HG03139 (cell line): ENCODE data around the gene RGS6.

ENCODE experiments used
- ATAC-seq: cut with Tn5 transposase; IDR thresholded peaks from one replicate; pipeline ENCODE4 v1.9.1; 2021; ENCODE audit not compliant: unreplicated experiment

Gene RGS6

DNA sequence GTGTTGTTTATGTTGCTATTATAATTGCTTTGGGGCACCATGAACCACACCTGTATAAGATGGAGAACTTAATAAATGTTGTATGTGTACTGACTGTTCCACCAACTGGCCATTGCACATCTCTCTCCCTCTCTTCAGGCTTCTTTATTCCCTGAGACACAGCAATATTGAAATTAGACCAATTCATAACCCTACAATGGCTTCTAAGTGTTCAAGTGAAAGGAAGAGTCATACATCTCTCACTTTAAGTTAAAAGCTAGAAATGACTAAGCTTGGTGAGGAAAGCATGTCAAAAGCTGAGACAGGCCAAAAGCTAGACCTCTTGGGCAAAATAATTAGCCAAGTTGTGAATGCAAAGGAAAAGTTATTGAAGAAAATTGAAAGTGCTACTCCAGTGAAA lies 373.3 kb downstream of the RGS6 start:
- no peak for ATAC-seq

DNA sequence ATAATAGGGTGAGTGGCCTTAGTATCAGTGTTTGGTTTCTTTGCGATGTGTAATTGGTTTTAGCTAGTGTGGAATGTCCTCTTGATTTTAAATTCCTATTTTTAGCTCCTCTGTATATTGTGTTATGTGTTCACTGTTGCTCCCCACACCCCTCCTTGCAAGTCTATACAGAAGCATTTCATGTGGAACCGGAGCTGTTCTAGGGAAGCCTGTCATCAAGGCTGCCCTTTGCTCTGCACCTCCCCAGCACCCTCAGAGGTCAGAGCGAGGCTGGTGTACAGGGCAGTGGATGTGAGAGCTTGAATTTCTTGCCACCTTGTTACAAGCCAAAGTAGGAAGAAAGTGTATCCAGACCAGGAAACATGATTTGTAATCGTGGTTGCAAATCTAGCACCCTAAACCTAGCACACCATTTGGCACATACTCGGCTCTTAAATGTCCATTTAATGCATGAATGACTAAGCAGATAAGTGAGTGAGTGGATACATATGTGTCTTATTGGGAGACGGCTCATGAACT lies 376.8 kb downstream of the RGS6 start:
- no peak for ATAC-seq

DNA sequence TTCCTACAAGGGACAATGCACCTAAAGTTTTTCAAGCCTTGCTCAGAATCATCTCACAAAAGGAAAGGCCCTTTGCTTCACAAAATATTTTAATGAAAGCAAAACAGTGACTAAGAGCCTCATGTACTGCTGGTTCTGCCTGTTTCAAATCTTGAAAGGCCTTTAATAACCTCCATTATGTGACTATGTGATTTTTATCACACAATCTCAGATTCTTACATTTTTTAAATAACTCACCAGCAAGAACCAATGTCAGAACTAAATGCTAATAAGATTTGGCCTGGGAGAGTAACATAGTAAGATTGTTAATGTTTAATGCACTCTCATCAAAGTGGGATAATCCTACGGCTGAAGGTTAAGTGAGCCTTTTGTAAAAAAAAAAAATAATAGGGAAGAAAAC lies 378.9 kb downstream of the RGS6 start:
- no peak for ATAC-seq

DNA sequence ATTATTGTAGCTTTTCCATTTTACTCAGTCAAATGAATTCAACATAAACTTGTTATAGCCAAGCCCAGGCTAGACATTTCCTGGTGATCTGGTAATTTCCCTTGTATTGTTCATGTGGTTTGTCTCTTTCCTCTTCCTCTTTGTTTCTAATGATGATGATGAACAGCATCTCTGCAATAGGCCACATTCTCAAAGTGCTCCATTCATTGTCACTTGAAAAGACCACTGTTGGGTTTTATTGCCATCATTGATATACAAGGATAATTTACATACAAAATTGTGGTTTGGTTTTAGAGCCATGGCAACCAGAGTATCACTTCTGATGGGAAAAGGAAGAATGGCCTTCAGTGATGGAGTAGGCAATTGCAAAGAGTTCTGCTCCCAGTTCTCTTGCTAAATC lies 379.3 kb downstream of the RGS6 start:
- ATAC-seq: no peak

DNA sequence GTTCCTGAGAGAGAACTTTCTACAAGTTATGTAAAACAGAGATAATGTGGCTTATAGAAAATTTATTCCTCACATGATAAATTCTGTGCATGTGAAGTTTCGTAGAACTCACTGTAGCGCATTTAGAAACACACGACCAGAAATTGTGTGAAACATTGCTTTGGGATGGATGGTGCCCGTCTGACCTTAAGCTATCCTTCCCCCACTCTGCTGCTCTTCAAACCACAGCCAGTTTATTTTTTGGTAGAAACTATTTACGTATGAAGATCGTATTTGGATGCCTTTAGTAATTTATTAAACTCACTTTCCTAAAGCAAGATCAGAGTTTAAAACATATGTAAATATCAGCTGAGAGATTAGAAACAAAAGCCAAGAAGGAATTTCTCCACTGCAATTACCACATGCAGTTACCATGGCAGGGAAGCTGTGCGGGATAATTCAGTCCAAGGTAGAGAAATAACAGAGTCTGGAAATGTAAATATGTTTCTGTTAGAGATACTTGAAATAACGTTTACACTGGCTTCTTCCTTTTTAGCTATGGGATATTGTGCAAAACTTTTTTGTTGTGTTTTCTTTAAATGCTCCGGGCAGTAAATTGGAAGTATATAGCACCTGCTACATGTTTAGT lies 382.7 kb downstream of the RGS6 start:
- no peak for ATAC-seq

DNA sequence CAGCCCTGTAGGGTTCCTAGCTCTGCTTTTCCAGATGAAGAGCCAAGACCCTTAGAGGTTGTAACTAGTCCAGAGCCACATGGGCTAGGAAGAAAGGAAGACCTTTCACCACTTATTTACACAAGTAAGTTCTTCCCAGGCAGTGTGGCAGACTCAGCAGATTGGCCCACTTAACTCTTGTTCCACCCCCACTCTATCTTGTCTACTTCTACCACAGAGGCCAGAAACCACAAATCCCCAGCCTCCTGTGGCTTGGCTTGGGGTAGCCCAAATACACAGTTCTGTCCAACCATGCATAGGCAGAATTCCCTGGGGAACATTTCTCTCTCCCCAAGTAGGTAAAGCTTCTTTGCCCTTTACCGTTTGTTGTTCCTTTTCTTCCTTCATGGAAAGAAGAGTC lies 383.5 kb downstream of the RGS6 start:
- ATAC-seq: no peak

DNA sequence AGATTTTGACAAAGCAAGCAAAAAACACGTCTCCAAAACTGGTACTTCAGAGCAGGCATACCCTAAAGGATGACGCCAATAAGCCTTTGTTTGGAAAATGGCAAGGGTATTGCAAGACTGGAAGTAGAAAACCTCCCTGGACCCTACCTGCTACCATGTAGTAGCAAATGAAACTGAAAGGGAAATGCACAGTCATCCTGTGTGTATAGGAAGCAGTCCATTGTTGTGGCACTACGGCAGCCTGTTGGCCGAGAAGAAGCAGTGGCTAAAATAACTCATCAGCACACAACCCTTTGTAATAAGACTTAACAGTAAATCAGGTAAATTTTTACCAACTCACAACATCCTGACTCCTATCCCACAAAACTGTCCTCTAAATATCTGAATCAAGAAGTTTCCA lies 386.4 kb downstream of the RGS6 start:
- no peak for ATAC-seq

DNA sequence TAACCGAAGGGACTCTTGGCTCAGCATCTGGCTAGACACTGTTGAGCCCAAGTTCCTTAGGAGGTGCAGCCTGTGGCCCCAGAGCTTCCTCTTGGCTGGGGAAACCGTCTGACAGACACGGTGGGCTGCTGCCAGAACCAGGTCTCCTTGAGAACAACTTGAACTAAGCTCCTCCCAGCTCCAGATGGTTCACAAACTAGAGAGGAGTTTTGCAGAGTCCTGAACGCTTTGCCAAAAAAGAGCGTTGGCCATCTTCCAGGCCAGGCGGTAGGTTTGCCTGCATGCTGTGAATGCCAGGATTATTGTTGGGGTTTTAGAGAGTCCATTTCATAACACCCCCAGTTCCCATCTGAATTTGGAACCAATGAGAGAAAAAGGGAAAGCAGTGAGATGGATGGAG lies 399.8 kb downstream of the RGS6 start:
- no peak for ATAC-seq

DNA sequence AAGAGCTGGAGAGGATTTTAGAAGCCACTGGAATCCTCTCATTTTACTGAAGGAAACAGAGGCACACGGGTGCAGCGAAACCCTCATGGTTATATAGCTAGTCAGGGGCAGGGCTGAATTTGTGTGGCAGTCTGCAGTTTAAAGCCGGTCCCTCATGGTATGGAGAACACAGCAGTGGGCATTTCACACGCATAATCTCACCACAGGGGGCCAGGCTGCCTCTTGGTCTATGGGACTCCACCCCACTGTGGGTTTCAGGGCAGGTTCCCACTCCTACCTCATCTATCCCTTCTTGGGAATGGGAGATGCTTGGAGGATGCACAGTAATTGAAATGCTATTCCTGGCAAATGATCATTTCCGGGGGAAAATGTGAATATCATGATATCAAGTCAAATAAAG lies 400.6 kb downstream of the RGS6 start:
- no peak for ATAC-seq

DNA sequence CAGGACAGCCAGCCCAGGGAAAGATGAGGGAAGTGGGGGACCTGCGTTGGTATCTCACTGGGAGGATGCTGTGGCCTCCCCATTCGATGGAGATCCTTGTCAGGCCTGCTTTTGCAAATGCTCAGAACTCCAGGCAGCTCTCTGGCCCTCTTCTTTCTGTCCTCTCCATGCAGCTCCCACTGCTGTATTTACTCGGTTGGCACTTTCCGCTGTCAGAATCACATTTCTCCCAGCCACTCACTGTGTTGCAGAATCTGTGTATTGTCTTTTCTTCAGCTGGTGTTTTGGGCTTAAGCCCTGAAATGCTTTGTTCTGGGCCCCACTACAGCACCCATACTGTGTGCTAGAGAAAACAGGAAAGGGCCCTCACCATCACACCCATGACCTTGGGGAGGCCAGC lies 401.1 kb downstream of the RGS6 start:
- ATAC-seq: no peak

DNA sequence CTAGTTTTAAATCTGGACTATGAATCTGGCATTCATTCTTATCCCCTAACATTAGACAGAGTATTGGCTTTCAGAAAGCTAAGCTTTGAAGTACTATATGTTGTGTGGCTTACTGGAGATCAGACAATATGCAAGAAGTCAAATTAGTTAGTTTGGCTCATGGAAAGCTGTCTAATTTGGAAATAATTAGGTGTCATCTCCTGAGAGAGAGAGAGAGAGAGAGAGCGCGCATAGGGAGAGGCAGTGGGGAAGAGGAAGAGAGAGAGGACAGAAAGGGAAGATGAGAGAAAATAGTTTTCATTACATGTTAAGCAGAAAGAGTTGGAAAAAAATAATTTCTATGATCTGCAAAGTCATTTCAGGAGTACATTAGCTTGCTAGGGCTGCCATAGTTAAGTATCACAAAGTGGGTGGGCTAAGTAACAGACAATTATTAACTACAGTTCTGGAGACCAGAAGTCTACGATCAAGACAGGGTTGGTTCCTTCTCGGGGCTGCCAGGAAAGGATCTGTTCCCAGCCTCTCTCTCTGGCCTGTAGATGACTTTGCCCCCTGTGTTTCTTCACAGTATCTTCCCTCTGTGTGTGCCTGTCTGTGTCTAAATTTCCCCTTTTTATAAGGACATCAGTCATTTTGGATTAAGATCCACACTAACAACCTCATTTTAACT lies 404.2 kb downstream of the RGS6 start:
- ATAC-seq: no peak

DNA sequence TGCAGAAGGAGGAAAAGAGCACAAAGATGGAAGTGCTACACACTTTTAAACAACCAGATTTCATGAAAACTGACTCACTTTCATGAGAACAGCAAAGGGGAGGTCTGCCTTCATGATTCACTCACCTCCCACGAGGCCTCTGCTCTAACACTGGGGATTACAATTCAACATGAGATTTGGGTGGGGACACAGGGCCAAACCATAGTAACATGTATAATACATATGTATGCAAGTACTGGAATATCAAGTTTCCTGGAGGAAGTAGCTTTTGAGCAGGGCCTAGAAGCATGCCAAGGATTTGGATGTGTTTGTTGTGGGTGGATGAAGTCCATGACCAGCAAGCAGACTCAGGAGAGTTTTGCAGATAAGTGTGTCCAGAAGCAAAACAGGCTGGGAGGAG lies 409.0 kb downstream of the RGS6 start:
- no peak for ATAC-seq

DNA sequence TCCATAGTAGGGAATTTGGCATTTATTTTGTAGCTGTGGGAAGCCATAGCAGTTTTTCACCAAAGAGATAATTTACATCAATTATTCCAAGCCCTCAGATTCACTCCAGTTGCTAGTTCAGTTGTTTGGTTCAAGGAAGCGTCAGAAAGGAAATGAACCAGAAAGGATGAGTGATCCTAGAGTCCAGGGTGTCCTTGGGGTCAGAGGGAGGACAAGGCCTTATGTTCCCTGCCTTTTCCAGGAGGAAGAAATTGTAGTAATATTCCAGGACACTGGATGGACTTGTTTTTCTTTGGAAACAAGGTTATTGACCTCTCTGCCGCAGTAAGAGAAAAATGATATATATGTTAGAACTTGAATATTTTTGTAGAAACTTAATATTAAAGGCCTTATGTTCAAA lies 409.5 kb downstream of the RGS6 start:
- ATAC-seq: no peak

DNA sequence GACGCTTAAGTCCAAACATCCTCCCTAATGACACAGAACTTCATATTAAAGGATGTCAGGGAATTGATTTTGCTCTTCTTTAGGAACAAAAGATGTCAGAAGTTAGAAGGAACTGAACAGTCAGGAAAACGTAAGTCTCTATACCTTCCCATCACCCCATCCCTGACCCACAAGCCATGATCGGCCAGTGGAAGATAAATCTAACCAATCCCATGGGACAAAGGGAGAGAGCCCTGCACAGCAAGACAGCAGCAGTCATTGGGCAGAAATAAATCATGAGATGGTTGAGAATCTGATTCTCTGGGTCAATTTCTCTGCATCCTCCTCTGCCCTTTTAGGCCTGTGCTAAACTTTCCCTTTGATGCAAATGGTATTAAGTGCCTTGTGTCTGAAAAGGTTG lies 414.9 kb downstream of the RGS6 start:
- ATAC-seq: no peak

DNA sequence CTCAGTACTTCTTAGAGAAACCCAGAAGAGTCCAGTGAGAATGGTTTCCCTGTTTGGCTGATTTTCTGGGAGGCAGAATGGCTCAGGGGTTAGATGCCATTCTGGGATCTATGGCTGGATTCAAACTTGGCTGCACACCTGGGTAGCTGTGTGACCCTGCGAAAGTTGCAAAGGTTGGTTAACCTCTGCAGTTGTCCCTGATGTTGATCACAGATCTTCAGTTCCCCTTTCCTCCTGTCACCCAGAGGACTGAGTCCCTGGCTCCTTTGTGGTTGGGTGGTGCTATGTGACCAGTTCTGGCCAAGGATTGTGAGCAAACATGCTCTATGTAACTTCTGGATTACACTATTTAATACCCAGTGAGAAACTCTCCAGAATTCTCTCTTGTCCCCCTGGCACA lies 418.0 kb downstream of the RGS6 start:
- ATAC-seq: no peak

DNA sequence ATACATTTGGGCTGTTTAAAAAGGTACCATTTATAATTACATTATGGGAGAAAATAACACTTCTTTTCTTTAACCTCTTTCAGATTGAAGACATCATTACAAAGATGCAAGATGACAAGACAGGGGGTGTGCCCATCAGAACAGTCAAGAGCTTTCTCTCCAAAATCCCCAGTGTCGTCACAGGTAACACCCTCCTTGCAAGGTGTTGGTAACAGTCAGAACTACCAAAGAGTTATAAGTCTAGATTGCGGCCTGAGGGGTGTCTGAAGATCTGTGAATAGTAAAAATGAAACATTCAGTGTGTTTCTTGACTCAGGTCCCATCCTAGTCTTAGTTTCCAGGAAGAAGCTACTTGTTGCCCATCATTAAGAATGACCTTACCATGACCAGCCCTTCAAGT lies 419.8 kb downstream of the RGS6 start:
- no peak for ATAC-seq

DNA sequence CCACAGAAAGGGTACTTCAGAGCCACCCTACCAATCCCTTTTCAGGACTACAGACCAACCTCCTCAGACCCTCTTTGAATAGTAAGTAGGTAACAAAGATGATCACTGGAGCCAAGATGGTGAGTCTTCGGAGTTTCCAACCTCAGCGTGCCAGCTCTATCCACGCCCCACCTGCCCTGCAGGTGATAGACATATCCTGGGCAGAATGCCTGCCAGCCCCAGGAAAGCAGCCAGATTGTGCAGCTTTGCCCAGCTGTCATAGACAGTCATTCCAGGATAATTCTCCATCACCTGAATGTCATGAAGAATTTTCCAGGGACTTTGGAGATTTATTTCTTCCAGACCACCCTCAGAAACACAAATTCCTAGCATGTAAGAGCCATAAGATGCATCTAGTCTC lies 434.4 kb downstream of the RGS6 start:
- ATAC-seq: no peak

DNA sequence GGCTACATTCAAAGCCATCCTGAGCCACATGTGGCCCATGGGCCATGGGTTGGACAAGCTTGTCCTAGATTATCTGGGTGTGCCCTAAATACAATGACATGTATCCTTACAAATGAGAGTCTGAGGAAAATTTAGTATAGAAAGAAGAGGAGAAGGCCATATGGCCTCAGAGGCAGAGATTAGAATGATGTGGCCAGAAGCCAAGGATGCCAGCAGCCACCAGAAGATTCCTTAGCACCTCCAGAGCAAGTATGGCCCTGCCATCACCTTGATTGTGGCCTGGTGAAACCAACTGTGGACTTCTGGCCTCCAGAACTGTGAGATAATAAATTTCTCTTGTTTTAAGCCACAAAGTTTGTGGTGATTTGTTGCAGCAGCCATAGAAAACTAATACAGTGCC lies 436.9 kb downstream of the RGS6 start:
- ATAC-seq: no peak

DNA sequence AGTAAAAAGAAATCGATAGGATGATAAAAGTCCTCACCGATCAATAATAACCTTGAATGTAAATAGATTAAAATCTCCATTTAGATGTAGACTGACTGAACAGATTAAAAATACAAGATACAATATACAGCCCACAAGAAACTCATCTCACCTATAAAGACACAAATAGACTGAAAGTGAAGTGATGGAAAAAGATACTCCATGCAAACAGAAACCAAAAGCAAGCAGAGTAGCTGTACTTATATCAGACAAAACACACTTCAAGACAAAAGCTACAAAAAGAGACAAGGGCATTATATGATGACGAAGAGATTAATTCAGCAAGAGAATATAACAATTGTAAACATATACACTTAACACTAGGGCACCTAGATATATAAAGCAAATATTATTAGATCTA lies 444.8 kb downstream of the RGS6 start:
- ATAC-seq: no peak

DNA sequence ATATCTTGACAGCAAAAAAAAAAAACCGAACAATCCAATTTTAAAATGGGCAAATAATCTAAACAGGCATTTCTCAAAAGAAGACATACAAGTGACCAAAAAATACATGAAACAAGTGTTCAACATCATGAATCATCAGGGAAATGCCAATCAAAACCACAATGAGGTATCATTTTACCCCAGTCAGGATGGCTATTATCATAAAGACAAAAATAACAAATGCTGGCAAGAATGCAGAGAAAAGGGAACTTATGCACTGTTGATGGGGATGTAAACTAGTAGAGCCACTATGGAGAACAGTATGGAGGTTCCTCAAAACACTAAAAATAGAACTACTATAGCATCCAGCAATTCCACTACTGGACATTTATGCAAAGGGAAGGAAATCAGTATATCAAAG lies 448.2 kb downstream of the RGS6 start:
- no peak for ATAC-seq

DNA sequence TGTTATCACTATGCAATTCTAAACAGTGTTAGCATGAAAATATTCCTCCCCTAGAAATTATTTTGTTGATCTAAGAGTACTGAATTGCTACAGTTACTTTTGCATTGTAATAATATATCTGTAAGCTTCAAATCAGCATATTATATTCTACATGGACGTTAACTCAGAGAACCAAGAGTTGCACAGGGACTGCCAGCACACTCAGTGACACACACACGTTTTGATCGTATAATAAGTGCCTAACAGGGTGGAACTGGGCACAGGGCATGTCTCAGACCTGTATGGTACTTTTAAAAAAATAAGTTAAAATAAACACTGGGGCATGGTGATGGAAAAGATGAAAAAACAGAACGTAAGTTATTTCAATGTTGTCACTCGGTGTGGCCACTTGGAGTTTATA lies 451.6 kb downstream of the RGS6 start:
- no peak for ATAC-seq

DNA sequence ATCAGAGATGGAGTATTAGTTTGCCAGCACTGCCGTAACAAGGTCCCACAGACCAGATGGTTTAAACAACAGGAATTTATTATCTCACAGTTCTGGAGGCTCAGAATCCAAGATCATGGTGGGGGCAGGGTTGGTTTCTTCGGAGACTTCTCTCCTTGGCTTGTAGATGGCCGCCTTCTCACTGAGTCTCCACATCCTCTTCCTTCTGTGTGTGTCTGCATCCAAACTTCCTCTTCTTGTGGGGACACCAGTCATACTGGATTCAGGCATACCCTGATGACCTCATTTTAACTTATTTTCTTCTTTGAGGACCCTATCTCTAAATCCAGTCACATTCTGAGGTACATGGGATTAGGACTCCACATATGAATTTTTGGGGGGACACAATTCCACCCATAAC lies 455.5 kb downstream of the RGS6 start:
- ATAC-seq: no peak

DNA sequence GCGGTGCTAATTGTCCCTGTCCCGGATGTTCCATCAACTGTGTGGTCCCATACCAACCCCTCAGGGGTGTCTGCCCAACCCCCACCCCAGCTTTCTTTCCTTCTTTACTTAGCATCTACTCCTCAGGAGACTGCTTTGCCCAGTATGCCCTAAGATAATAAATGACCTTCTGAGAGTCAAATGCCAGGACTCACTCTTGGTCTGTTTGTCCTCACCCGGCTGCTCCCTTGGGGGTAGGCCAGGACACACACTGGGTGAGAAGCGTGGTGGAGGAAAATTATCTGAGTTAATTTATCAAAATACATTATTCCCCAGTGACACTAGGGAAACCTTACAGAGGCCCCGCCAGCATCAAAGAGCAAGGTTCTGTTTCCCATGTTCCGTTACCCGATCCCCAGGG lies 457.0 kb downstream of the RGS6 start:
- no peak for ATAC-seq
